Forelimb muscle (tissue), 1 donor: ENCODE results near the gene PDYN. TPM values are rescaled to one million over a fixed set of nuclear protein-coding genes. Genes with fewer than 3 reads are reported as not detected.
"Not testable (repeated sequence)": the region's sequence is repeated elsewhere in the genome, so short reads cannot be mapped to it uniquely, and the experiment has no call there.

Experiments
- DNase-seq: peaks from one replicate; pipeline ENCODE4 v3.0.0-alpha.2; 2013; ENCODE audit warnings: low read depth
- polyA plus RNA-seq: library from polyadenylated mRNA; unstranded; fragments of 120-200 nt; gene quantifications from one replicate; pipeline ENCODE4 v1.2.1, GENCODE V29; 2013; ENCODE audit not compliant: insufficient read length

PDYN gene
- not detected for polyA plus RNA-seq

- DNase-seq: no peak
These were observed at the start of gene PDYN for GRCh38 chr20:1993986-1994385. Gene PDYN (minus strand): TSS chr20:1994058. CDS start chr20:1983084, 10,974 bp downstream.

- DNase-seq: no peak
These were observed 48.5 kb upstream of the PDYN start for GRCh38 chr20:2042400-2042799.

- DNase-seq: no peak
These were observed 44.3 kb upstream of the PDYN start for GRCh38 chr20:2038161-2038560.

GRCh38 chr20:2037296-2037914 is 43.5 kb upstream of the PDYN start:
- DNase-seq: no peak

- DNase-seq: not testable (repeated sequence)
These were observed 42.5 kb upstream of the PDYN start for GRCh38 chr20:2036357-2036756.

DNA sequence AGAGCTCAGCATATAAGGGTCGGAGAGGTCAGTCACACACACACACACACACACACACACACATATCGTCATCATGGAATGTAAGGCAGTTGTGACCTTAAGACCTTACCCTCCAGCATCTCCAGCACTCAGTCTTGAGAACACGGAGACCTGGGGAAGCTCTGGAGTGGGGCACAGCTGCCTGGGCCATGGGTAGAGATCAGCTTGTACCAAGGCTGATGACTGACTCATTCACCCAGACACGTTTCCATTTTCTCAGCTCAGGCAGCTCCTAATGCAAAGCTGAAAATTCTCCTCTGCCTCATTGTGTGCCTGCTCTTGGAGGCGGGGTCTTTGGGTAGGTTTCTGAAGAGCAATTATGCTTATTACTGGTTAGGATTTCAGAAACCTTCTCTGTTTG is 38.3 kb upstream of the PDYN start:
- no peak for DNase-seq

GRCh38 chr20:2026514-2026913 is 32.7 kb upstream of the PDYN start:
- DNase-seq: no peak

GRCh38 chr20:2026004-2026403 is 32.1 kb upstream of the PDYN start:
- DNase-seq: no peak

GRCh38 chr20:2023151-2023550 is 29.3 kb upstream of the PDYN start:
- DNase-seq: no peak

DNA sequence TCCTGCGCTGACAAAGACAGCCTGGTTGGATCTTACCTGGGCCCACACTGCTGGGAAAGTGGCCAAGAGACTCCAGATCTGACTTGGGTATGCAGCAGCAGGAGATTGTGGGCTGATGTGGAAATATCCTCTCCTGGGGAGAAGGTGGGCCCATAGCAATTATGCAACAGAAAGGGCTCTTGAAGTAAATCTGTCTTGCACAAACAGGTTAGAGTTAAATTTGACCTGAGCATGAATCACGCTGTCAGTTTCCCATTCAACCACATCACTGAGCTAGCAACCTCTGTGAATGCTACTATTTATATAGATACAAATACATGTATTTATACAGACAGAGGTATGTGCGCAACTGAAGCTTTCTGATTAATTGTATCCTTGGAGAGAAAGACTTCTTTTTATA is 28.3 kb upstream of the PDYN start:
- no peak for DNase-seq

GRCh38 chr20:2010533-2010932 is 16.7 kb upstream of the PDYN start:
- no peak for DNase-seq

DNA sequence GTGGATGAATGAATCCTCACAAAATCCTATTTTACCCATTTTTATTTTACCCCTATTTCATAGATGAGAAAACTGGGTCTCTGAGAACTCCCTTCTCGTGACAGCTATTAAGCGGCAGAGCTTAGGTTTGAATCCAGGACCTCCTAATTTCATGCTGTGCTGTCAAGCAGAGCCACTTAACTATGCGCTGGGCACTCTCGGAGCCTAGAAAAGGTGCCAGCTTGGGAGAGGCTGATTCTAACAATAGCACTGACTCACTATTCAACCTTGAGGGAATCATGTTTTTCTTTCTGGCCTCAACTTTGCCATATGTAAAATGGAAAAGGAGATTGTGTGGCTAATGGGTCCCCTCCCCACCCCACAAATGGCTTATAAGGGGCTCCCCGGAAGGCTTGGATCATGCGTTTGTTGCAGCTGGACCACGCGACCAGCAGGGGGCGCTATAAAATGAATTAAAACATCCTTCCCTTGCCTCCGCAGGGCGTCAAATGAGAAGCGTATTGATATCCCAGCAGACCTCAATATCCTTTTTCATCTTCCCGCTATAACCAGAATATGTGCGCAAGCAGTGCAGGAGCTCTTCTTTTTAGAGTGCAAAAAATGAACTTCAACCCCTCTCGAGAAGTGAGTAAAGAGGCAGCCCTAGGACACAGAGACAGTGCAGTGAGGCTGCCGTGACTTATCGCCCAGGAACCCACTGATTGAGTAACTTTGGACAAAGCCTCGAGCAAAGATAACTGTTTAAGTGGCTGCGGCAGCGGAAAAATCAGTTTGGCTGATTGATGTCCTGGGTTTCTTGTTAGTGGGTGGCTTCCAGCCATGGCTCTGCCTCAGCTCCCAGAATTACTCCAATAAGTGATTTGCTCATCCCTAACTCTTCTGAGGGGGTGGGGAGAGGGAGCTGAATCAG is 12.8 kb upstream of the PDYN start:
- no peak for DNase-seq

DNA sequence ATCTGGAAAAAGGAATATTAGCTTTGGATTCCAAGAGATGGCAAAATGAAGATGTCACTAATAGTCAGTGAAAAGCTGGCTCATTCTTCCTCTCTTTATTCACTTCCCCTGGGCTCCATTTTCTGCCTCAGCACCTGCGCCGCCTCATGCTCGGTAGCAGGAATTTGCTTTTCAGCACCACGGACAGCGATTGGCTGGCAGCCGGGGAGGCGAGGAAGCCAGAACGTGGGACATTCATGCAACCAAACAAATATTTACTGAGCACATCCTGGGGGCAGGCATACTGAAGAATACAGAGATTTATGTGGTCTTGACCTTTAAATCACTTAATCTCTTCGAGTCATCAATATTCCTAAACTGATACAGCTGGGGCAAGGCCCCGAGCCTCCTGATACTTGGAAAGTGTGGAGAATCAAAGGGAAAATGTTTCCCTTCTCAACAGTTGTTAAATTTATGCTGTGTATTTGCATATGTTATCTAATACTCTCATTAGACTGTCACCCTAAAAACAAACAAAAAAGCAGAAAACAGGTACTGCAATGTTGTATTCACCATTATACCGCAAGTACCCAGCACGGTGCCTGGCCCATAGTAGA is 12.1 kb upstream of the PDYN start:
- peak; percentile 11 for DNase-seq

DNA sequence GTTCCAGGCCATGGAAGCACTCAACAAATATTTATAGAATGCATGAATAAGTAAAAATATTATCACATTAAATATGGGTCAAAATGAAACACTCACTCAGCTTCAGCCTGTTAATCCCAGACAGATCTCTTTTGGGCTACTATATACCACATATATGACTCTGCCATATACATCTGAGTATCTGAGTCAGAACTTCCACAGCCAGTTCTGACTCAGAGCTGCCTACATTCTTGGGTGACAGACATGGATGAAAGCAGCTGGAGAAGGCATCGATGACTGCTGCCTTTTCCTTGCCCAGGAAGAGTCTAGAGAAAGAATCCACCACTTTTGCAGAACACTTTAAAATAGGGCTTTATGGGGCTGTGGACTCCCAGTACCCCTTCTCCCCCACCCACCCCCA is 11.5 kb upstream of the PDYN start:
- DNase-seq: no peak

DNA sequence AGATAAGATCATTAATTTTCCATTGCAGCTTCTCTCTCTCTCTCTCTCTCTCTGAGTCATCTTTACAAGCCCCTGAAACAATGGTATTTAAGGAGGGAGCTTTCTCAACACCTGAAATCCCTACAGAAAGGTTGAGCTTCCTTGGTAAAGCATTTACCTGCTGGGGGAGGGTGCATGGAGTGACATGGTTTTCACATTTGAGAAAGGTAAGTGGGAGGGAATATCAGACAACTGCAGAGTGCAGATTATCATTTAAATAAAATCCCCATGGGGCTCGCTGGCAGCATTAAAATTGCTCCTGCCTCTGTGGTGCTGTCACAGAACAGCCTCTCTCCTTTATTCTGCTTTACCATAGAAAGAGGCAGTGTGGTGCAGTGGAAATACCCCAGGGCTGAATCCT is 10.3 kb upstream of the PDYN start:
- DNase-seq: no peak

GRCh38 chr20:2002365-2002764 is 8.5 kb upstream of the PDYN start:
- DNase-seq: no peak

DNA sequence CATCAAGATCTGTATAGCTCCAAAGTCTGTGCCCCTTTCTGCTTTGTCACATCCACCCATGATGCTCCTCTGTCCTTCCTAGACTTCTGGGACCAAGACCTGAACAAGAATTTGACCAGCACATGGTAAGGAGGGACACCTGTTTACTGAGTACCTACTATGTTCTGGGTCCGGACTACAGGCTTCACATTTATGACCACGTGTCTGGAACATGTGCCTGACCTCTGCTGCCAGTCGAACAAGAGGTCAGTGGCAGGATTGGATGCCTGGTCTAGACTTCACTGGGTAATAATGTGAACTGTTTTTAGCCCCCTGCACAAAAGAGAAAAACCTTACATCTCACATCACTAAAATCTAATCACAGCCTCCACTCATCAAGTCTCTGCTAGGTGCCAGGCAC is 7.3 kb upstream of the PDYN start:
- DNase-seq: no peak

GRCh38 chr20:2000285-2000684 is 6.4 kb upstream of the PDYN start:
- no peak for DNase-seq

GRCh38 chr20:1998715-1999114 is 4.9 kb upstream of the PDYN start:
- no peak for DNase-seq

GRCh38 chr20:1998193-1998520 is 4.3 kb upstream of the PDYN start:
- no peak for DNase-seq

DNA sequence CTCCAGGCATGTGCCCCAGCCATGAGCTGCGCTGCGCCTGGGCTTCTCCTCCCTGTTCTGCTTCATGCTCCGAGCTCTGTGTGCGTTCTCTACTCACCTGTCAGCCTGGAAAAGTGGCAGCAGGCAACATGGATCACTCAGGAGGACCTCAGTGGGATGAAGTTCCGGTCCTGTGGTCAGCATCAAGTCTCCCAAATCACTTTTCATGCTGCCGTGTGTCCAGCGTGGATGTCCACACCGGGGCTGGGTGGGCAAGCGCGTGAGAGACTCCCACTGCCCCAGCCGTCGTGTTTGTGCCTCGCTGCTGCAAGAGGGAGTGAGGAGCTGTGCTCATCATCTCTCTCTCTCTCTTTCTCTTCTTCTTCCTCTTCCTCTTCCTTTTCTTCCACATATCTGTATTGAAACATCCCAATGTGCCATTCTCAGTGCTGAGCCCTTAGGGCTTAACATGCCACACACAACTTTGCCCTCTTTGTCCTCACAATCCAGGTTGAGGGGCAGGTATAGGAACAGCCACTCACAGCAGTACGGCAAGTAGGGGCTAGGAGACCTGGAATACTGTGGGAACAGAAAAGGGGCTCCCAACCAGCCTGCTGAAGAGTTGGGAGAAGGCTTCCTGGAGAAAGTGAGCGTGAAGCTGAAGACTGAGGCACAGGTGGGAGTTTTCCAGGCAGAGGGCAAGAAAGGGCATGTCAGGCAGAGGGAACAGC is 3.8 kb upstream of the PDYN start:
- DNase-seq: no peak
